HEK293 (cell line): ENCODE measurements around the gene TNFAIP8.

Source experiments
- REST ChIP-seq: fragments of 450-650 bp; formaldehyde crosslinking; IDR thresholded peaks from 2 replicates; pipeline ENCODE4 v1.5.1; 2016; ENCODE audit warnings: missing biosample characterization, missing genetic modification characterization
- YY1 ChIP-seq: fragments of 450-650 bp; formaldehyde crosslinking; IDR thresholded peaks from 2 replicates; pipeline ENCODE4 v1.5.1; 2018; ENCODE audit warnings: missing biosample characterization, missing genetic modification characterization
- ZBTB8A ChIP-seq: fragments of 450-650 bp; formaldehyde crosslinking; IDR thresholded peaks from 2 replicates; pipeline ENCODE4 v1.5.1; 2016; ENCODE audit warnings: missing biosample characterization, missing genetic modification characterization
- ZFP3 ChIP-seq: fragments of 450-650 bp; formaldehyde crosslinking; IDR thresholded peaks from 2 replicates; pipeline ENCODE4 v1.5.1; 2016; ENCODE audit warnings: low read depth, missing biosample characterization, missing genetic modification characterization
- ZNF114 ChIP-seq: fragments of 450-650 bp; formaldehyde crosslinking; IDR thresholded peaks from 2 replicates; pipeline ENCODE4 v1.5.0; 2017; ENCODE audit warnings: missing biosample characterization, missing genetic modification characterization
- ZNF138 ChIP-seq: fragments of 450-650 bp; formaldehyde crosslinking; IDR thresholded peaks from 2 replicates; pipeline ENCODE4 v1.5.1; 2016; ENCODE audit warnings: missing biosample characterization, missing genetic modification characterization, borderline replicate concordance
- ZNF2 ChIP-seq: fragments of 450-650 bp; formaldehyde crosslinking; IDR thresholded peaks from 2 replicates; pipeline ENCODE4 v1.5.1; 2016; ENCODE audit warnings: missing biosample characterization, missing genetic modification characterization
- ZNF274 ChIP-seq, 2 experiments: fragments of 200-500 bp in 1 of 2; fragments of 450-650 bp in 1 of 2; sonication (Bioruptor generic) in 1 of 2; formaldehyde crosslinking in 1 of 2; IDR thresholded peaks; 2 replicates each; pipeline versions ENCODE4 v1.5.1 to v1.6.1; 2014 to 2016; ENCODE audit warnings: borderline replicate concordance in 1 of 2, inconsistent platforms in 1 of 2, low read length in 1 of 2, missing biosample characterization in 1 of 2, missing genetic modification characterization in 1 of 2
- ZNF366 ChIP-seq: fragments of 450-650 bp; formaldehyde crosslinking; conservative IDR thresholded peaks from 2 replicates; pipeline ENCODE4 v1.5.1; 2016; ENCODE audit warnings: missing biosample characterization, missing genetic modification characterization
- ZNF426 ChIP-seq: fragments of 450-650 bp; formaldehyde crosslinking; IDR thresholded peaks from 2 replicates; pipeline ENCODE4 v1.5.1; 2017; ENCODE audit warnings: missing biosample characterization, missing genetic modification characterization, mild to moderate bottlenecking, inconsistent platforms, moderate library complexity
- ZXDB ChIP-seq: fragments of 450-650 bp; formaldehyde crosslinking; IDR thresholded peaks from 2 replicates; pipeline ENCODE4 v1.5.1; 2016; ENCODE audit warnings: missing biosample characterization, missing genetic modification characterization
- TF ChIP-seq, protein P1 (sequence below): fragments of 450-650 bp; formaldehyde crosslinking; IDR thresholded peaks from 2 replicates; pipeline ENCODE4 v1.5.1; 2016; ENCODE audit warnings: missing biosample characterization, missing genetic modification characterization
- TF ChIP-seq, protein P2 (sequence below): fragments of 450-650 bp; formaldehyde crosslinking; IDR thresholded peaks from 2 replicates; pipeline ENCODE4 v1.5.1; 2016; ENCODE audit warnings: missing biosample characterization, missing genetic modification characterization
- TF ChIP-seq, protein P3 (sequence below): fragments of 450-650 bp; formaldehyde crosslinking; IDR thresholded peaks from 2 replicates; pipeline ENCODE4; 2016; ENCODE audit warnings: missing biosample characterization, missing genetic modification characterization

GRCh38 chr5:119377066-119377465, 21.2 kb downstream of the TNFAIP8 start:
- no peak for TF ChIP-seq ZNF426 (tag by site-specific recombination)
- TF ChIP-seq, protein P1, sequence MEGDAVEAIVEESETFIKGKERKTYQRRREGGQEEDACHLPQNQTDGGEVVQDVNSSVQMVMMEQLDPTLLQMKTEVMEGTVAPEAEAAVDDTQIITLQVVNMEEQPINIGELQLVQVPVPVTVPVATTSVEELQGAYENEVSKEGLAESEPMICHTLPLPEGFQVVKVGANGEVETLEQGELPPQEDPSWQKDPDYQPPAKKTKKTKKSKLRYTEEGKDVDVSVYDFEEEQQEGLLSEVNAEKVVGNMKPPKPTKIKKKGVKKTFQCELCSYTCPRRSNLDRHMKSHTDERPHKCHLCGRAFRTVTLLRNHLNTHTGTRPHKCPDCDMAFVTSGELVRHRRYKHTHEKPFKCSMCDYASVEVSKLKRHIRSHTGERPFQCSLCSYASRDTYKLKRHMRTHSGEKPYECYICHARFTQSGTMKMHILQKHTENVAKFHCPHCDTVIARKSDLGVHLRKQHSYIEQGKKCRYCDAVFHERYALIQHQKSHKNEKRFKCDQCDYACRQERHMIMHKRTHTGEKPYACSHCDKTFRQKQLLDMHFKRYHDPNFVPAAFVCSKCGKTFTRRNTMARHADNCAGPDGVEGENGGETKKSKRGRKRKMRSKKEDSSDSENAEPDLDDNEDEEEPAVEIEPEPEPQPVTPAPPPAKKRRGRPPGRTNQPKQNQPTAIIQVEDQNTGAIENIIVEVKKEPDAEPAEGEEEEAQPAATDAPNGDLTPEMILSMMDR = no peak
- TF ChIP-seq ZXDB = no peak
- no peak for TF ChIP-seq REST (tag by site-specific recombination)
- no peak for TF ChIP-seq ZBTB8A (tag by site-specific recombination)
- no peak for TF ChIP-seq YY1 (tag by site-specific recombination)
- TF ChIP-seq, protein P2, sequence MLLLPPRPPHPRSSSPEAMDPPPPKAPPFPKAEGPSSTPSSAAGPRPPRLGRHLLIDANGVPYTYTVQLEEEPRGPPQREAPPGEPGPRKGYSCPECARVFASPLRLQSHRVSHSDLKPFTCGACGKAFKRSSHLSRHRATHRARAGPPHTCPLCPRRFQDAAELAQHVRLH (tag by site-specific recombination) = no peak
- TF ChIP-seq, protein P3, sequence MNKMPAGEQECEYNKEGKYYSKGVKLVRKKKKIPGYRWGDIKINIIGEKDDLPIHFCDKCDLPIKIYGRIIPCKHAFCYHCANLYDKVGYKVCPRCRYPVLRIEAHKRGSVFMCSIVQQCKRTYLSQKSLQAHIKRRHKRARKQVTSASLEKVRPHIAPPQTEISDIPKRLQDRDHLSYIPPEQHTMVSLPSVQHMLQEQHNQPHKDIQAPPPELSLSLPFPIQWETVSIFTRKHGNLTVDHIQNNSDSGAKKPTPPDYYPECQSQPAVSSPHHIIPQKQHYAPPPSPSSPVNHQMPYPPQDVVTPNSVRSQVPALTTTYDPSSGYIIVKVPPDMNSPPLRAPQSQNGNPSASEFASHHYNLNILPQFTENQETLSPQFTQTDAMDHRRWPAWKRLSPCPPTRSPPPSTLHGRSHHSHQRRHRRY (tag by site-specific recombination) = no peak
- TF ChIP-seq ZNF114 (tag by site-specific recombination) = no peak
- no peak for TF ChIP-seq ZNF274 (IDR thresholded peaks at IDR 0.05; ENCODE audit: low read length)
- TF ChIP-seq ZNF274 (tag by site-specific recombination; IDR thresholded peaks at IDR 0.05; ENCODE audit: borderline replicate concordance) = no peak
- TF ChIP-seq ZNF366 (tag by site-specific recombination) = no peak
- no peak for TF ChIP-seq ZFP3 (tag by site-specific recombination)
- no peak for TF ChIP-seq ZNF2 (tag by site-specific recombination)
- no peak for TF ChIP-seq ZNF138 (tag by site-specific recombination)
